ENCODE data around the gene EPHB3.
"Not testable (repeated sequence)": the region's sequence is repeated elsewhere in the genome, so short reads cannot be mapped to it uniquely, and the experiment has no call there.

GRCh38 chr3:184622156-184622555 lies 60.6 kb downstream of the EPHB3 start:
- TF ChIP-seq POLR2A (IDR thresholded peaks at IDR 0.05) = not testable (repeated sequence)
- TF ChIP-seq, protein P1, sequence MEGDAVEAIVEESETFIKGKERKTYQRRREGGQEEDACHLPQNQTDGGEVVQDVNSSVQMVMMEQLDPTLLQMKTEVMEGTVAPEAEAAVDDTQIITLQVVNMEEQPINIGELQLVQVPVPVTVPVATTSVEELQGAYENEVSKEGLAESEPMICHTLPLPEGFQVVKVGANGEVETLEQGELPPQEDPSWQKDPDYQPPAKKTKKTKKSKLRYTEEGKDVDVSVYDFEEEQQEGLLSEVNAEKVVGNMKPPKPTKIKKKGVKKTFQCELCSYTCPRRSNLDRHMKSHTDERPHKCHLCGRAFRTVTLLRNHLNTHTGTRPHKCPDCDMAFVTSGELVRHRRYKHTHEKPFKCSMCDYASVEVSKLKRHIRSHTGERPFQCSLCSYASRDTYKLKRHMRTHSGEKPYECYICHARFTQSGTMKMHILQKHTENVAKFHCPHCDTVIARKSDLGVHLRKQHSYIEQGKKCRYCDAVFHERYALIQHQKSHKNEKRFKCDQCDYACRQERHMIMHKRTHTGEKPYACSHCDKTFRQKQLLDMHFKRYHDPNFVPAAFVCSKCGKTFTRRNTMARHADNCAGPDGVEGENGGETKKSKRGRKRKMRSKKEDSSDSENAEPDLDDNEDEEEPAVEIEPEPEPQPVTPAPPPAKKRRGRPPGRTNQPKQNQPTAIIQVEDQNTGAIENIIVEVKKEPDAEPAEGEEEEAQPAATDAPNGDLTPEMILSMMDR (IDR thresholded peaks at IDR 0.05) = not testable (repeated sequence)

All from heart left ventricle (tissue), 13 donors.